HS-5 (cell line): ENCODE data around the gene MRPL40.
"Not testable (repeated sequence)": the region's sequence is repeated elsewhere in the genome, so short reads cannot be mapped to it uniquely, and the experiment has no call there.

Experiments
- DNase-seq: peaks from one replicate; pipeline ENCODE4 v3.0.0-alpha.2; 2012; ENCODE audit warnings: low read depth

The MRPL40 gene

GRCh38 chr22:19407649-19408606 lies 24.4 kb upstream of the MRPL40 start:
- no peak for DNase-seq

- no peak for DNase-seq
Observed at GRCh38 chr22:19410941-19411689, 21.2 kb upstream of the MRPL40 start.

- no peak for DNase-seq
Observed at GRCh38 chr22:19411690-19412045, 20.7 kb upstream of the MRPL40 start.

GRCh38 chr22:19412478-19412877 lies 19.9 kb upstream of the MRPL40 start:
- DNase-seq = no peak

GRCh38 chr22:19412923-19413322 lies 19.4 kb upstream of the MRPL40 start:
- no peak for DNase-seq

- DNase-seq = no peak
Observed at GRCh38 chr22:19419086-19419463, 13.3 kb upstream of the MRPL40 start.

- no peak for DNase-seq
Observed at GRCh38 chr22:19419464-19420178, 12.7 kb upstream of the MRPL40 start.

GRCh38 chr22:19420321-19420720 lies 12.0 kb upstream of the MRPL40 start:
- no peak for DNase-seq

GRCh38 chr22:19422440-19423301 lies 9.7 kb upstream of the MRPL40 start:
- no peak for DNase-seq

- no peak for DNase-seq
Observed at GRCh38 chr22:19424186-19424500, 8.2 kb upstream of the MRPL40 start.

- DNase-seq = no peak
Observed at GRCh38 chr22:19429950-19430889, 2.1 kb upstream of the MRPL40 start.

GRCh38 chr22:19430890-19431541 lies 1.3 kb upstream of the MRPL40 start:
- DNase-seq = no peak

- DNase-seq = no peak
Observed at GRCh38 chr22:19431649-19432132, 654 bp upstream of the MRPL40 start, which contains the start of gene HIRA. TSS of gene HIRA (minus strand) at chr22:19431733. CDS start at chr22:19431476, 257 bp downstream.

- no peak for DNase-seq
Observed at GRCh38 chr22:19434401-19434800, 2.1 kb downstream of the MRPL40 start.

GRCh38 chr22:19434829-19435580 lies 2.7 kb downstream of the MRPL40 start:
- DNase-seq = no peak

GRCh38 chr22:19436444-19437161 lies 4.3 kb downstream of the MRPL40 start:
- not testable (repeated sequence) for DNase-seq

- DNase-seq = no peak
Observed at GRCh38 chr22:19438298-19438697, 6.0 kb downstream of the MRPL40 start.
